HEK293T (cell line): ENCODE measurements around the gene ZER1.

Experiments used
- CTCF ChIA-PET: fragments of 350-600 bp; formaldehyde crosslinking; extraction: SDS; loops from one replicate; lab custom pipeline; 2021; ENCODE audit warnings: antibody characterized with exemption, inconsistent platforms; lab: Yijun Ruan, JAX
- POLR2A ChIA-PET: fragments of 350-600 bp; formaldehyde crosslinking; extraction: SDS; loops from one replicate; lab custom pipeline; 2020; ENCODE audit warnings: antibody characterized with exemption, inconsistent platforms; lab: Yijun Ruan, JAX
- DNase-seq: peaks from one replicate; pipeline ENCODE4 v3.0.0; 2012; ENCODE audit warnings: mixed read lengths; ENCODE audit errors: extremely low spot score
- ARNT ChIP-seq: fragments of 450-650 bp; IDR thresholded peaks from 2 replicates; pipeline ENCODE4 v1.6.1; 2017; ENCODE audit warnings: mild to moderate bottlenecking
- BHLHE40 ChIP-seq: fragments of 450-650 bp; IDR thresholded peaks from 2 replicates; pipeline ENCODE4 v1.6.1; 2016; ENCODE audit warnings: mild to moderate bottlenecking, moderate library complexity, borderline replicate concordance
- CTBP1 ChIP-seq: fragments of 450-650 bp; IDR thresholded peaks from 2 replicates; pipeline ENCODE4 v1.6.1; 2016; ENCODE audit warnings: borderline replicate concordance
- ELF4 ChIP-seq: fragments of 450-650 bp; IDR thresholded peaks from 2 replicates; pipeline ENCODE4 v1.6.1; 2017; ENCODE audit warnings: antibody characterized with exemption
- FOXA1 ChIP-seq: fragments of 450-650 bp; IDR thresholded peaks from 2 replicates; pipeline ENCODE4 v1.6.1; 2016; ENCODE audit warnings: mild to moderate bottlenecking
- FOXK2 ChIP-seq: fragments of 450-650 bp; IDR thresholded peaks from 2 replicates; pipeline ENCODE4 v1.6.1; 2016; ENCODE audit warnings: mild to moderate bottlenecking
- FOXM1 ChIP-seq: fragments of 450-650 bp; IDR thresholded peaks from 2 replicates; pipeline ENCODE4 v1.6.1; 2017; ENCODE audit warnings: mild to moderate bottlenecking, borderline replicate concordance
- HDGF ChIP-seq: fragments of 450-650 bp; IDR thresholded peaks from 2 replicates; pipeline ENCODE4 v1.6.1; 2017; ENCODE audit warnings: antibody characterized with exemption, borderline replicate concordance
- L3MBTL2 ChIP-seq: fragments of 450-650 bp; conservative IDR thresholded peaks from 2 replicates; pipeline ENCODE4 v1.6.1; 2016; ENCODE audit warnings: mild to moderate bottlenecking
- LEF1 ChIP-seq: fragments of 450-650 bp; IDR thresholded peaks from 2 replicates; pipeline ENCODE4 v1.6.1; 2017; ENCODE audit warnings: mild to moderate bottlenecking, borderline replicate concordance
- NFRKB ChIP-seq: fragments of 450-650 bp; IDR thresholded peaks from 2 replicates; pipeline ENCODE4 v1.6.1; 2016; ENCODE audit warnings: mild to moderate bottlenecking, moderate library complexity
- PKNOX1 ChIP-seq: fragments of 450-650 bp; IDR thresholded peaks from 2 replicates; pipeline ENCODE4 v1.6.1; 2016
- SP1 ChIP-seq: fragments of 450-650 bp; IDR thresholded peaks from 2 replicates; pipeline ENCODE4 v1.6.1; 2017
- SUZ12 ChIP-seq: fragments of 450-650 bp; IDR thresholded peaks from 2 replicates; pipeline ENCODE4 v1.6.1; 2016; ENCODE audit warnings: mild to moderate bottlenecking
- TARDBP ChIP-seq: fragments of 450-650 bp; IDR thresholded peaks from 2 replicates; pipeline ENCODE4 v1.6.1; 2016
- ZNF384 ChIP-seq: fragments of 450-650 bp; IDR thresholded peaks from 2 replicates; pipeline ENCODE4 v1.6.1; 2016

Gene ZER1

GRCh38 chr9:128818099-128818838, 46.5 kb upstream of the ZER1 start, which contains the start of gene ENDOG:
ENDOG (plus strand) TSS chr9:128818500; CDS start chr9:128818685, 185 bp downstream.
- POLR2A ChIA-PET: interaction anchor here (0.6 to 3.2 kb wide), 19 partner anchors 9 to 218 kb away, joined by 3 to 57 read pairs (median 4); partner anchors contain the start of genes KYAT1, LRRC8A, MIGA2 and PHYHD1

GRCh38 chr9:128810873-128811272, 39.1 kb upstream of the ZER1 start:
- ChIA-PET CTCF (no interaction called here), POLR2A (interaction anchor here (0.9 kb wide), 1 partner anchor 23 kb away, joined by 3 read pairs; no protein-coding TSS in a partner anchor)
- TF ChIP-seq FOXK2 (no peak), LEF1 (no peak), ELF4 (no peak), L3MBTL2 (no peak), CTBP1 (no peak), ARNT (no peak), FOXA1 (no peak), HDGF (no peak), ZNF384 (no peak), PKNOX1 (no peak), SUZ12 (no peak), FOXM1 (no peak), SP1 (no peak), TARDBP (no peak), BHLHE40 (no peak), NFRKB (no peak)
- no peak for DNase-seq

More at GRCh38 chr9:128818099-128818838, 46.5 kb upstream of the ZER1 start, which contains the start of gene ENDOG:
- TF ChIP-seq BHLHE40 (no peak), TARDBP (no peak), FOXK2 (no peak), NFRKB (no peak), LEF1 (no peak), FOXM1 (no peak), SP1 (no peak), ELF4 (no peak), L3MBTL2 (peak; percentile 67), SUZ12 (no peak), ARNT (peak; percentile 20; the same call in 1 of the 2 replicates), CTBP1 (no peak), PKNOX1 (peak; percentile 23; the same call in 1 of the 2 replicates), HDGF (0 out of 2 replicates have a peak, but pooled peaks have one; percentile 90), ZNF384 (peak; percentile 96), FOXA1 (no peak)
- CTCF ChIA-PET: interaction anchor here (0.6 to 2.8 kb wide), 12 partner anchors 8 to 169 kb away, joined by 3 to 20 read pairs (median 3); partner anchors contain the start of genes DOLK, NUP188, PKN3 and SPOUT1
- peak; percentile 99 for DNase-seq

GRCh38 chr9:128809831-128810230, 38.1 kb upstream of the ZER1 start:
- TF ChIP-seq SUZ12: no peak
- TF ChIP-seq FOXK2: no peak
- TF ChIP-seq TARDBP: no peak
- no peak for TF ChIP-seq HDGF
- no peak for TF ChIP-seq SP1
- TF ChIP-seq ARNT: no peak
- TF ChIP-seq ELF4: no peak
- TF ChIP-seq BHLHE40: no peak
- no peak for TF ChIP-seq FOXM1
- no peak for TF ChIP-seq CTBP1
- no peak for TF ChIP-seq FOXA1
- no peak for TF ChIP-seq LEF1
- no peak for TF ChIP-seq PKNOX1
- no peak for TF ChIP-seq ZNF384
- TF ChIP-seq NFRKB: no peak
- no peak for TF ChIP-seq L3MBTL2
- CTCF ChIA-PET: interaction anchor here (0.6 to 1.4 kb wide), 3 partner anchors 9 to 21 kb away, joined by 3 read pairs; partner anchors contain the start of gene ENDOG
- no peak for DNase-seq
- POLR2A ChIA-PET: interaction anchor here (0.9 to 3.2 kb wide), 2 partner anchors 9 to 22 kb away, joined by 3 to 16 read pairs; partner anchors contain the start of gene ENDOG

GRCh38 chr9:128809036-128809599, 37.4 kb upstream of the ZER1 start:
- ChIA-PET CTCF (interaction anchor here (1.4 kb wide), 1 partner anchor 10 kb away, joined by 3 read pairs; no protein-coding TSS in a partner anchor), POLR2A (interaction anchor here (0.8 to 3.2 kb wide), 2 partner anchors 9 to 21 kb away, joined by 3 to 16 read pairs; partner anchors contain the start of genes ENDOG and SPOUT1)
- TF ChIP-seq L3MBTL2: no peak
- no peak for DNase-seq

GRCh38 chr9:128808543-128808942, 36.8 kb upstream of the ZER1 start:
- POLR2A ChIA-PET: interaction anchor here (0.8 to 3.2 kb wide), 2 partner anchors 10 to 21 kb away, joined by 3 to 16 read pairs; partner anchors contain the start of genes ENDOG and SPOUT1

More at GRCh38 chr9:128808543-128808942, 36.8 kb upstream of the ZER1 start:
- CTCF ChIA-PET: interaction anchor here (1.4 kb wide), 1 partner anchor 9 kb away, joined by 3 read pairs; no protein-coding TSS in a partner anchor
- no peak for DNase-seq
- TF ChIP-seq FOXM1: no peak
- no peak for TF ChIP-seq SUZ12
- TF ChIP-seq ZNF384: no peak
- TF ChIP-seq LEF1: no peak
- no peak for TF ChIP-seq PKNOX1
- no peak for TF ChIP-seq TARDBP
- TF ChIP-seq BHLHE40: no peak
- TF ChIP-seq ARNT: no peak
- TF ChIP-seq HDGF: no peak
- no peak for TF ChIP-seq SP1
- no peak for TF ChIP-seq FOXA1
- no peak for TF ChIP-seq CTBP1
- TF ChIP-seq L3MBTL2: no peak
- TF ChIP-seq FOXK2: no peak
- no peak for TF ChIP-seq NFRKB
- no peak for TF ChIP-seq ELF4
